Posterior cingulate gyrus (tissue), 11 donors: Measurements from ENCODE around the gene DEAF1.

ENCODE experiments used
- DNase-seq, 10 donors: peaks; one replicate each; pipeline versions ENCODE4 v3.0.0 to v3.0.0-alpha.2; 2020 to 2021; ENCODE audit warnings: mixed read lengths in 3 of 10
- intact Hi-C: fragments of 100-400 bp; cut with DNase I; formaldehyde crosslinking; loops from one replicate; pipeline ENCODE4 v1.15.1; 2023

Gene DEAF1

DNA sequence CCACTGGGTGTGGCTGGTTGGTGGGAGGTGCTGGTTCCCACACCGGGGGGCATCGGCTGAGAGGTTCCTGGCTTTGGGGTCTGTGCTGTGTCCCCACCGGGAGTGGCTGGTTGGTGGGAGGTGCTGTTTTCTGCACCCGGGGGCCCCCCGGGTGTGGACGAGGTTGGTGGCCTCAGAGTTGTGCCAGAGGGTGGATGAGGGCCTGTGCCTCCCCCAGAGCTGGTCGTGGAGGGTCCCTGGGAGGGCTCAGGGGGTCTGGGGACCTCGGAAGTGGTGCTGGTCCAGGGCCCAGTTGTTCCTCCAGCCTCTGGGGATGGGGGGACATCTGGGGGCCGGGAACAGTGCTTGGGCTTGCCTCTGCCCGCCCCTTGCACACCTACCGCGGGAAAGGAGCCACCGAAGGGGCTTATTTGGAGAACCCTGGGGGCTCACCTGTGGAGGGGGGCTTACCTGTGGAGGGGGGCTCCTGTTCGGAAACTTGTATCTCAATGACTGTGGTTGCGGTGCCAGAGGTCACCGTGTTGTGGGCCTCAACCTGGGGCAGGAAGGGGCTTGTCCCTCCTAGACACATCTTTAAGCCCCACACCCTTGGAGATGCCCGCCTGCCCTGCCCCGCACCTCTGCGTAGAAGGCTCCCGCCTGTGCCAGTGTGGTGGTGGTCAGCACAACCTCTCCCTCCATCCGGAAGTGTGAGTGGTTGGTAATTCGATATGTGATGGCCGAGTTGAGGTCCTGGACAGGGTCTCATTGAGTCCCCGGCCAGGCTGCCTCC is 76.0 kb downstream of the DEAF1 start:
- intact Hi-C loops, result no loop called here
- no peak for DNase-seq

DNA sequence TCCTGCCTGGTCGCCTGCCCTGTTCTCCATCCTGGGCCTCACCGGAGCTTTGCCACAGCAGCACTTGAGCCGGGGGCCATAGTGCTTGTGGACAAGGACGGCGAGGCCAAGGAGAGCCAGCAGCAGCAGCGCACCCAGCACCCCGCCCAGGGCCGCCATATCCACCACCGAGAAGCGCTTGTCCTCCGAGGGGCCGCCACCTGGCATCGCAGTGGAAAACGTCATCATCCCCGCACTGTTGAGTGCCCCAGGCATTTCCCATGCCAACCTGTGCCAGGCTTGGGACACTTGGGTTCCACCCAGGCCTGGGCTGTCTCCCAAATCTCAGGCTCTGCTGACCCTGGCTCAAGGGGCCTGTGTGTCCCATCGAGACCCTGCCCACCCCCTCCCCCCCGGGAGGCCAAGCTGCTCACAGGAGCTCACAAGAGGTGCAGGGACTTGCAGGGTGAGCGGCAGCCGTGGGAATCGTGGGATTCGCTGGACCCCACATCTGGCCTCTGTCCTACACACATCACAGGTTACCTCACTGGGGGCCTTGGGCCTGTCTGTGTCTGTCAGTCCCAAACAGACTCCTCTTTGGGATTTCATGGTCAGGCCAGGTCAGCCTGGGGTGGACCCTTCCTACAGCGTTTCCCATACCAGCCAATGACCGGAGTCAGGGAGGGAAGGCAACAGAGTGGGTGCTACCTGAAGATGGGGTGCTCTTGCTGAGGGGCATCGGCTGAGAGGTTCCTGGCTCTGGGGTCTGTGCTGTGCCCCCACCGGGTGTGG is 76.9 kb downstream of the DEAF1 start:
- intact Hi-C loops, result no loop called here
- DNase-seq, result no peak

DNA sequence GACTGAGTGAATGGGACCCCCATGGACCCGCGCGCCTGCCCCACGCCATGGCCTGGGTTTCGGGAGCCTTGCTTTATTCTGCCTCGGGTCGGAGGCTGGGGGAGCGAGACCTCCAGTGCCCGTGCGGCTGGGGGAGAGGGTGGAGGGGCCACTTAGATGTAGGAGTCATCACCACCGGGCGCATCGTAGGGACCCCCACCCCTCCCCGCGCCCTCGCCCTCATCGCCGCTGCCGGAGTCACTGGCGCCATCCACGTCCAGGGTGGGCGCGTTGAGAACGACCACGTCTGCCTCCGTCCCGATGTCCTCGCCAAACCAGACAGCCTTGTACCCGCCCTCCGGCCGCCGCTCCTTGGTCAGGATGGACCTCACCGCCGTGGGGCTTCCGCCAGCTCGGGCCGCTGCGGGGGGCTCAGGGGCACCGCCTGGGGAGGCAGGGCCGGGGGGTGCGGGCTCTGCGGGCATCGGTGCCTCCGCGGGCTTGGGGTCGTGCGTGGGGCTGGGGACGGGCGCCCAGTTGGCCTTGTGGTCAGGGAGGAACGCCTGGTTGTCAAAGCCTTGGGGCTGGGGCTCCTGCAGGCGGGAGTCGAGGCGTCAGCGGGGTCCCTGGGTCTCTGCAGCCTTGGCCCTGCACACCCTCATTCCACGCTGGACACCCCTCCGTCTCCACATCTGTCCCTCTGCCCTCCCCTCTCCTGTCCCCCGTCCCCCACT is 77.7 kb downstream of the DEAF1 start:
- no peak for DNase-seq
- intact Hi-C loops, result no loop called here

DNA sequence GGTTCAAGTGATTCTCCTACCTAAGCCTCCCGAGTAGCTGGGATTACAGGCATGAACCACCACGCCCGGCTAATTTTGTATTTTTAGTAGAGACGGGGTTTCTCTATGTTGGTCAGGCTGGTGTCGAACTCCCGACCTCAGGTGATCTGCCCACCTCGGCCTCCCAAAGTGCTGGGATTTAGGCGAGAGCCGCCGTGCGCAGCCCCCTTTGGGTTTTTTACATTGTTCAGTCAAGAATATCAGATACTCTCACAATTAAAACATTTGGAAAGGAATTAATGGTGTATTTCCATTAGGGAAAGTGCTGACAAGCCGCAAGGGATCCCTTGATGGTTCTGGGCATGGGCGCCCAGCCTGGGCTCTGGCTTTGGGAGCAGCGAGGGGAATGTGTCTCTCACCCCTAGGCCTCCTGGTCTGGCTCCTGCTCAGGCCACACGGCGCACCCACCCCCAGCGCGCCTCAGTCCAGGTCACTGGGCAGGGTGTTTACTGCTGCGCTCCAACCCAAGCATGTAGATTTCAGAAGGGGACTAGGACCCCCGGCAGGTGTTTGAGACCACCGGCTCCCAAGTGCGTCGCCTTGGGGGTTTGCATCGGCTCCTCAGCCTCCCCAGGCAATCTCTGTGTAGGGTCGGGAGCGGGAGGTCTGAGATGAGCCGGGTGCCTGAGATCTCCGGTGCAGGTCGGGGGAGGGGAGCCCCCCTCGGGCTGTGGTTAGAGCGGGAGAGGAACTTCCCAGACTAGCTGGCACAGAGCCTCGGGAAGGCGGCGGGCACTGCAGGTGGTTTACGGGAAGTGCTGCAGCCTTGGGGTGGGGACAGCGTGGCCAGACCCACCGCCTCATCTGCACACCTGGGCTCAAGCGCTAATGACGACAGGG is 78.5 kb downstream of the DEAF1 start:
- intact Hi-C loops, result no loop called here
- DNase-seq, result no peak

DNA sequence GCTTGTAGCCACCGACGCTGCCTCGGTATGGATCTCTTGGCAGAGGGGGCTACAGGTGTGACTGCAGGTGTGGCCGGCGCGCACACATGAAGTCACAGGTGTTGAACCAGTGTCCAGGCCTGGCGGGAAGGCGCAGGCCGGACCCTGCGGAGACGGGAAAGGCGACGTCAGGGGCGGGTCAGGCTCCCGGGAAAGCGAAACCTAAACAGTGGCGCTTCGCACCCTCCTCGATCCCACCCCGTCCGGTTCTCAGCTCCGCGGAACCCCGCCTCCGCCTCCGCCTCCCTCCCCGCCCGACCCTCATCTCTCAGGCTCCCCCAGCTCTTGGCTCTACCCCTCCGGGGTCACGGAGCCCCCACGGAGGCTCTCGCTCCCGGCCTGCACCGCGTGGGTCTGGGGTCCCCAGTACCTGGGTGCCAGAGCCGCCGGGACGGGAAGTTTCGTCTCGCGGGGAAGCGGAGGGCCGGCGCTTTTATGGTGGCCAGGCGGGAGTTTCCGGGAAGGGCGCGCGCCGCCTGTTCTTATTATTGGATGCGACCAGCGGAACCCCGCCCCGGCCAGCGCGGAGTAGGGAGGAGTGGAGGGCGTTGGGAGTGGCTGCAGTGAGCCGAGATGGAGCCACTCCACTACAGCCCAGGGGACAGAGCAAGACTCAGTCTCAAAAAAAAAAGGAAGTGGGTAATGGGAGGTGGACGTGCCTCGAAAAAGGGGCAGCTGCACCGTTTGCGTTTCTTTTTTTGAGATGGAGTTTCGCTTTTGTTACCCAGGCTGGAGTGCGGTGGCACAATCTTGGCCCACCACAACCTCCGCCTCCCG is 79.3 kb downstream of the DEAF1 start, which contains the start of gene IRF7:
IRF7 (minus strand) TSS at position 447 of the 816 bp plus-strand sequence. CDS start 586 bp downstream, outside the sequence.
- peak; percentile 73 to 98 (median 86) for DNase-seq
- intact Hi-C loops, result no loop called here

DNA sequence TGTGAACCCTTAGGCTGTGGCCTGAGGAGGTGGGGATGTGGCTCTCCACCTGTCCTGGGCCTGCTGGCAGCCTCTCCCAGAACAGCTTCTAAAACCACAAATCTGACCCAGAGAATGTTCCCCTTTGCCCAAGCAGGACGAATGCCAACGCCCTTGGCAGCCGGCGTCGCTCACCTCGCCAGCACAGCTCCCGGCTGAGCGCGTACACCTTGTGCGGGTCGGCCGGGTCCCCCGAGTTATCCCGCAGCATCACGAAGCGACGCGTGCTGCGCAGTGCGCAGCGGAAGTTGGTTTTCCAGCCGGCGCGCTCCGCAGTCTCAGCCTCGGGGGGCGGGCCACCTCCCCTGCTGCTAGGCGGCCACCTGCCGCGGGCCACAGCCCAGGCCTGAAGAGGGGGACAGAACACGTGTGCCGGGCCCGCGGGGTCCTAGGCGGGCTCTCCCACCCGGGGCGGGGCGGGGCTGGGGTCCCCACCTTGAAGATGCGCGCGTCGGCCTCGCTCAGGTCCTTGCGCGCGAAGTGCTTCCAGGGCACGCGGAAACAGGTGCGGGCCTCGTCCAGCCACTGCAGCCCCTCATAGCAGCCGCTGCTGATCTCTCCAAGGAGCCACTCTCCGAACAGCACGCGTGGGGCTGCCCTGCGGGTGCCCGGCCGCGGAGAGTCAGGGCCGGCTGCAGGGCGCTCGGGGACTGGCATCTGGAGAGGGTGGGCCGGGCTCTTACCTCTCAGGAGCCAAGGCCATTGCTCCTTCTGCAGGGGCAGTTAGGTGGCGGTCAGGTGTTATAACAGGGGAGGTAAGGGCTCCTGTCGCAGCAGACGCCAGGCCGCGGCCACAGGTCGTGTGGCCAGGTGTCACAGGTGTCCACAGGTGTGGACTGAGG is 80.2 kb downstream of the DEAF1 start:
- peak in 1 of 10 donors; percentile 83 for DNase-seq
- intact Hi-C loops, result no loop called here

DNA sequence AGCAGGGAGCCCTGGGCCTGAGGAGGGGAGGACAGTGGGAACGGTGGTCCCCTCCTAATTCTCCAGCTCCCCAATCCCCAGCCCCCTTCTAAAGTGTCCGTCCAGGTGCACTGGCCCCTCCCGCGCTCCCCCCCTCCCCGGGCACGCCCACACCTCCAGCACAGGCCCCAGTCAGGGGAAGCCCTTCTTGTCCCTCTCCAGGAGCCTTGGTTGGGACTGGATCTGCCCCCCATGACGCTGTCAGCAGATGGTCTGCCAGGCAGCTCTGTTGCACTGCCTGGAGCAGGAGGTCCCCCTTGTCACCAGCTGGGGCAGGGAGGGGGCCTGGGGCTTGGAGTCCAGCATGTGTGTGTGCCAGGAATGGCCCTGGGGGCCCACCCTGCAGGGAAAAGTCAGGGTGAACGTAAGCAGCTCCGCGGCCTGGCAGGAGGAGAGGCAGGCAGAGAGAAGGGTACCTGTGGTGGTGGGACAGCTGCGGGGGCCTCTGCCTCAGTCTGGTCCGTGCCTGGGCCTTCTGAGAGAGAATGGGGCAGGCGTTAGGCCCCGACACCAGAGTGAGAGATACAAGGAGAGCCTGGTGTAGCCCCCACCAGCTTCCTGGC is 80.9 kb downstream of the DEAF1 start:
- intact Hi-C loops, result no loop called here
- peak in 1 of 10 donors; percentile 74 for DNase-seq

DNA sequence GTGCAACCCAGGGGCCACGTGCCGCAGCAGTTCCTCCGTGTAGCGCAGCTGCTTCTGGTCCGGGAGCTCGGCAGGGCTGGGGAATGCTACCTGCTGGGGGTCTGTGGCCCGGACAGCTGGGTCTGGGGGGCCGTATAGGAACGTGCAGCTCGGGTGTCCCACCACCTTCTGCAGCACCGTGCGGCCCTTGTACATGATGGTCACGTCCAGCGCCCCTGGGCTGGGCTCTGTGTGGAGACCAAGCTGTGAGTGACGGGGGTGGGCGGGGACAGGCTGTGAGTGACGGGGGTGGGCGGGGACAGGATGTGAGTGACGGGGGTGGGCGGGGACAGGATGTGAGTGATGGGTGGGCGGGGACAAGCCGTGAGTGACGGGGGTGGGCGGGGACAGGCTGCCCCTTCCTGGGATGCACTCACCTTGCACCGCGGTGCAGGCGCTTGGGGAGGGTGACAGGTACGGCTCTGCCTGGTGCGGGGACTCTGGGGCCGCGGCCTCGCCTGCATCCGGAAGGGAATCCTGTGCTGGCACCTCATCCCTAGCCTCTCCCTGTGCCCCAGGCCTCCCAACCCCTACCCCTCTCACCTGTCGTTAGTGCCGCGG is 81.6 kb downstream of the DEAF1 start:
- DNase-seq, result peak in 3 of 10 donors; percentile 45 to 85 (median 47)
- intact Hi-C loops, result no loop called here

DNA sequence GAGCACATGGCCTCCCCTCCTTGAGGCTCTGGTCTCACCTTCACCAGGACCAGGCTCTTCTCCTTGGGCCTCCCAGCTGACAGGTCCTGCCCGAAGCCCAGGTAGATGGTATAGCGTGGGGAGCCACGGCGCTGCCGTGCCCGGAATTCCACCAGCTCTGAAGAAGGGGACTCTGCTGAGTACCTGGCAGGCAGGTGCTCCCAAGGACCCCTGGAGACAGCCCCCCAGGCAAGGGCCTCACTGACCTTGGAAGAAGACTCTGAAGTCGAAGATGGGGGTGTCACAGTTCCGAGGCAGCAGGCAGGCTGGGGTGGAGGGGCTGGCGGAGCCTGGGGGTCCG is 82.1 kb downstream of the DEAF1 start:
- no peak for DNase-seq
- intact Hi-C loops, result no loop called here

DNA sequence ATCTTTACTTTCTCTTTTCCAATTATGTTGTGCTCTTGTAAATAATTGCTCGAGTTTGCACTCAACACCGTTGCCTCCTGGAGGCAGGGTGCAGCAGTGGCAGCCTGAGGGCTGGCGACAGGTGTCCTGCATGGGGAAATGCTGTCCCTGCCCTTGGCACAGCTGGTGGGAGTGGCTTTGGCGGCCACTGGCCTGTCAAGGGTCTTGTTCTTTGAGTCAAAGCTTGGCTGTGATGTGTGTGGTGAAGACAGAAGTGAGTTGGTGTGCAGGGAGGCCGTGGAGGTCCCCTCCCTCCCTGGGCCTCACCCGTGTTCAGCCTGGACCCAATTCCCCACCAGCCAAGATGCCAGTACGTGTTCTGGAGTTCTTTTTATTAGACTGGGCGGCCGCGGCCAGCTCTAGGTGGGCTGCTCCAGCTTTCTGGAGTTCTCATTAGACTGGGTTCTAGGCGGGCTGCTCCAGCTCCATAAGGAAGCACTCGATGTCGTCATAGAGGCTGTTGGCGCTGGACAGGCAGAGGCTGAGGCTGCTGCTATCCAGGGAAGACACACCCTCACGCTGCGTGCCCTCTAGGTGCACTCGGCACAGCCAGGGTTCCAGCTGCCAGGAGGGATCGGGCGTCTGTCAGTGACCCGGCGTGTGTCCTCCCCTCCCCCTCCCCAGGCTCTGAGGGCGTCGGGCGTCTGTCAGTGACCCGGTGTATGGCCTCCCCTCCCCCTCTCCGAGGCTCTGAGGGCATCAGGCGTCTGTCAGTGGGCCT is 82.6 kb downstream of the DEAF1 start:
- peak in 1 of 10 donors; percentile 76 for DNase-seq
- intact Hi-C loops, result no loop called here

DNA sequence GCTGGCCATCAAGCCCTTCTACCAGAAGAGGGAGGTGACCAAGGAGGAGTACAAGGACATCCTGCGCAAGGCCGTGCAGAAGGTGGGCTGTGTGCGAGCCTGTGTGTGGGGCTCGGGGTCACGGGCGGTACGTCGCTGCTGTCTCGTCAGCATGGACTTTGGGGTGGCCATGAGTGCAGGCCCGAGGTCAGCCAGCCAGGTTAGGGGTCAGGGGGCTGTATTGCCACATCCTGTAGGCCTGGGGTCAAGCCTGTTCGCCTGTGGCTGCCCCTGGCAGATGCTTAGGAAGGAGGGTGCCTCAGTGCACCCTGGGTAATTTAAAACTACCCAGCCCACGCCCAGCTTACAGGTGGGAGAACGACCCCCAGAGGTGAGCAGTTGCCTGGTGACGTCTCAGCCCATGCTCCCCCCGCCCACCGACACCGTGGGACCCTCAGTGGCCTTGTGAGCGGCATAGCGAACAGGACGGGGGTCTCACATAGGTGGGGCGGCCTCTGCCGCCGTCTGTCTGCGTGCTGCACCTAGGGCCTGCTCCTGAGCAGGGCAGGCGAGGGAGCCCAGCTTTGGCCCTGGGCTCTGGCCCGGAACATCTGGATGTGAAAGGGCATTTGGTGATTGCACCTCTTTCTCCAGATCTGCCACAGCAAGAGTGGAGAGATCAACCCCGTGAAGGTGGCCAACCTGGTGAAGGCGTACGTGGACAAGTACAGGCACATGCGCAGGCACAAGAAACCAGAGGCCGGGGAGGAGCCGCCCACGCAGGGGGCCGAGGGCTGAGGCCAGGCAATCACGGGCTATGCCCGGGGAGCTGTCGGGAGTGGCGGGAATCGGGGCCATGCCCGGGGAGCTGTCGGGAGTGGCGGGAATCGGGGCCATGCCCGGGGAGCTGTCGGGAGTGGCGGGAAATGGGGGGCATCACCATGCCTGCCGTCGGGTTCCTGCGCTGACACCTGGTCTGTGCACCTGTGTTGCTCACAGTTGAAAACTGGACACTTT is 83.7 kb downstream of the DEAF1 start:
- intact Hi-C loops, result no loop called here

DNA sequence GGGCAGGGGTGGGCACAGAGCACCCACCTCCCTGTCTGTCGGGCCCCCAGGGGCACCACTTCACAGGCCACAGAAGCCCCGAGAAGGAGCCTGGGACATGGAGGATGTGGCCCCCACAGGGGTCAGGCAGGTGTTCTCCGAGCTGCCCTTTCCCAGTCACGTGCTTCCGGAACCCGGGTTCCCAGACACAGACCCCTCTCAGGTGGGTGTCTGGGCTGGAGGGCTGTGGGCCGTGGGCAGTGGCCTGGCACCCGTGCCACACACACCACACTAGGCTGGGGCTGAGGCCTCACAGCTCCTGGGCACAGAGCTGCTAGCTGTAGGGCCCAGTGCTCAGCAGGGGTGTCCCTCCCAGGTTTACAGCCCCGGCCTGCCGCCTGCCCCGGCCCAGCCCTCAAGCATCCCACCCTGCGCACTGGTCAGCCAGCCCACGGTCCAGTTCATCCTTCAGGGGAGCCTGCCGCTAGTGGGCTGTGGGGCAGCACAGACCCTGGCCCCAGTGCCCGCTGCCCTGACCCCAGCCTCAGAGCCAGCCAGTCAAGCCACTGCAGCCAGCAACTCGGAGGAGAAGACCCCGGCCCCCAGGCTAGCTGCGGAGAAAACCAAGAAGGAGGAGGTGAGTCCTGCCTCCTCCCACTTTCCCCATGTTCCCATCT is 84.7 kb downstream of the DEAF1 start:
- intact Hi-C loops, result no loop called here

More for the DNA sequence above, 83.7 kb downstream of the DEAF1 start:
- peak in 1 of 10 donors; percentile 73 for DNase-seq

DNA sequence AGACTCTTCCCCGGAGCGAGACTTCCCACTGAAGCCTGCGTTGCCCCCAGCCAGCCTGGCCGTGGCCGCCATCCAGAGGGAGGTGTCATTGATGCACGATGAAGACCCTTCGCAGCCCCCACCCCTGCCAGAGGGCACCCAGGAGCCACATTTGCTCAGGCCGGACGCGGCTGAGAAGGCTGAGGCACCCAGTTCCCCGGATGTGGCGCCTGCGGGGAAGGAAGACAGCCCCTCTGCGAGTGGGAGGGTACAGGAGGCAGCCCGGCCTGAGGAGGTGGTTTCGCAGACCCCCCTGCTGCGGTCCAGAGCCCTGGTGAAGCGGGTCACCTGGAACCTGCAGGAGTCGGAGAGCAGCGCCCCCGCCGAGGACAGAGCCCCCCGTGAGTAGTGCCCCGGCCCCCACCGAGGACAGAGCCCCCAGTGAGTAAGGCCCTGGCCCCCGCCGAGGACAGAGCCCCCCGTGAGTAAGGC is 85.6 kb downstream of the DEAF1 start:
- DNase-seq, result peak in 1 of 10 donors; percentile 83
- intact Hi-C loops, result no loop called here

More for the DNA sequence above, 84.7 kb downstream of the DEAF1 start:
- DNase-seq, result no peak

DNA sequence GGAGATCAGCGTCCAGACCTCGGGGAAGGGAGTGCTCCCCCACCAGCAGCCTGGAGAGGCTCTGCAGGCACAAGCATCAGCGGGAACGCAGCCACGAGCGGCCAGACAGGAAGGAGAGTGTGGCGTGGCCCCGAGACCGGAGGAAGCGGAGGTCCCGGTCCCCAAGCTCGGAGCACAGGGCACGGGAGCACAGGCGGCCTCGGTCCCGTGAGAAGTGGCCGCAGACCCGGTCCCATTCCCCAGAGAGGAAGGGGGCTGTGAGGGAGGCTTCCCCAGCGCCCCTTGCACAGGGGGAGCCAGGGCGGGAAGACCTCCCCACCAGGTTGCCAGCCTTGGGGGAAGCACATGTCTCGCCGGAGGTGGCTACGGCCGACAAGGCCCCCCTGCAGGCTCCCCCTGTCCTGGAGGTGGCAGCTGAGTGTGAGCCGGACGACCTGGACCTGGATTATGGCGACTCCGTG is 86.2 kb downstream of the DEAF1 start:
- intact Hi-C loops, result no loop called here
- peak in 1 of 10 donors; percentile 72 for DNase-seq
